ENCODE data around the gene GRIN1.

- no peak for TF ChIP-seq SETDB1 (IDR thresholded peaks at IDR 0.05; ENCODE audit: insufficient read length, low read length)
- no peak for TF ChIP-seq ZBTB17 (tag by site-specific recombination; IDR thresholded peaks at IDR 0.05)
- TF ChIP-seq ZNF146 (tag by site-specific recombination; IDR thresholded peaks at IDR 0.05) = no peak
- TF ChIP-seq ZFP3 (tag by site-specific recombination; IDR thresholded peaks at IDR 0.05; ENCODE audit: low read depth) = no peak
- no peak for TF ChIP-seq ZNF133 (tag by site-specific recombination; IDR thresholded peaks at IDR 0.05)
- TF ChIP-seq CTCF (tag by site-specific recombination; IDR thresholded peaks at IDR 0.05) = no peak
- no peak for TF ChIP-seq ZNF707 (tag by site-specific recombination; IDR thresholded peaks at IDR 0.05)
- TF ChIP-seq ZNF302 (tag by site-specific recombination; IDR thresholded peaks at IDR 0.05; ENCODE audit: low read depth) = no peak
- no peak for TF ChIP-seq ZBTB8A (tag by site-specific recombination; IDR thresholded peaks at IDR 0.05)
- TF ChIP-seq KLF17 (tag by site-specific recombination; IDR thresholded peaks at IDR 0.05) = no peak
- no peak for TF ChIP-seq FEZF1 (tag by site-specific recombination; IDR thresholded peaks at IDR 0.05)
- TF ChIP-seq ZBTB1 (tag by site-specific recombination; IDR thresholded peaks at IDR 0.05) = no peak
- no peak for TF ChIP-seq YY1 (tag by site-specific recombination; IDR thresholded peaks at IDR 0.05)
These were observed 1.9 kb upstream of the GRIN1 start for GRCh38 chr9:137136881-137137607.

Measured in HEK293 (cell line).